ENCODE results near the gene LTV1. TPM values are rescaled to one million over a fixed set of nuclear protein-coding genes. Genes with fewer than 3 reads are reported as not detected.

The LTV1 gene
- total RNA-seq, 2 experiments from 2014 or later, result 27.0 to 28.5 TPM

DNA sequence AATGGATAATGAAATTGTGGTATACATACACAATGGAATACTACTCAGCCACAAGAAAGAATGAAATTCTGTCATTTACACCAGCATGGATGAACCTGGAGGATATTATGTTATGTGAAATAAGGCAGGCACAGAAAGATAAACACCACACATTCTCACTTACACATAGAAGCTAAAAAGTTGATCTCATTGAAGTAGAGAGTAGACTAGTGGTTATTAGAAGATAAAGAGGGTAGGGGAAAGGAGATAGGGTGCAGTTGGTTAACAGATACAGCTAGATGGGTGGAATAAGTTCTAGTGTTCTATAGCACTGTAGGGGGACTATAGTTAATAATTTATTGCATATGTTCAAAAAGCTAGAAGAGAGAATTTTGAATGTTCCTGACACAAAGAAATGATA lies 25.5 kb upstream of the LTV1 start:
- TF ChIP-seq, protein P1, sequence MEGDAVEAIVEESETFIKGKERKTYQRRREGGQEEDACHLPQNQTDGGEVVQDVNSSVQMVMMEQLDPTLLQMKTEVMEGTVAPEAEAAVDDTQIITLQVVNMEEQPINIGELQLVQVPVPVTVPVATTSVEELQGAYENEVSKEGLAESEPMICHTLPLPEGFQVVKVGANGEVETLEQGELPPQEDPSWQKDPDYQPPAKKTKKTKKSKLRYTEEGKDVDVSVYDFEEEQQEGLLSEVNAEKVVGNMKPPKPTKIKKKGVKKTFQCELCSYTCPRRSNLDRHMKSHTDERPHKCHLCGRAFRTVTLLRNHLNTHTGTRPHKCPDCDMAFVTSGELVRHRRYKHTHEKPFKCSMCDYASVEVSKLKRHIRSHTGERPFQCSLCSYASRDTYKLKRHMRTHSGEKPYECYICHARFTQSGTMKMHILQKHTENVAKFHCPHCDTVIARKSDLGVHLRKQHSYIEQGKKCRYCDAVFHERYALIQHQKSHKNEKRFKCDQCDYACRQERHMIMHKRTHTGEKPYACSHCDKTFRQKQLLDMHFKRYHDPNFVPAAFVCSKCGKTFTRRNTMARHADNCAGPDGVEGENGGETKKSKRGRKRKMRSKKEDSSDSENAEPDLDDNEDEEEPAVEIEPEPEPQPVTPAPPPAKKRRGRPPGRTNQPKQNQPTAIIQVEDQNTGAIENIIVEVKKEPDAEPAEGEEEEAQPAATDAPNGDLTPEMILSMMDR (IDR thresholded peaks at IDR 0.05), result no peak

DNA sequence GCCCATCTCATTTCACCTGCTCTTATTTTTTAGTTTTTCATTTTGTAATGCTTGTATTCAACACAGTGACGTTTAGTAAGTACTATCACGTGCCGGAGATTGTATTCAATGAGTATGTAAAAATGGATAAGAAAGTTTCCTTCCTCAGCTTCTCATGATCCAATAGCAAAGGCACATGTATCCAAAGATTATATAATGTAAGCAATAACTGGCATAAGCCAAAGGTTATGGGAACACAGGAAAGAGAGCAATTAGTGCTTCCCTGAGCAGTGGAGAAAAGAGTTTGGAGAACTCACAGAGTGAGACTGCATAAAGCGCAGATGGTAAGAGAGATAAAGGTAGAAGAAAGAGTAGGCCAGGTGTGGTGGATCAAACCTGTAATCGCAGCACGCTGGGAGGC lies 21.8 kb upstream of the LTV1 start:
- Mint-ChIP-seq H3K4me1 (ENCODE audit: low read depth) (no peaks in the 10 kb centered on the region), H3K36me3 (ENCODE audit: low read depth) (peaks cover 15% of the 10 kb centered on the region), H3K9me3 (no peaks in the 10 kb centered on the region), H3K4me3 (no peak overlapping the region), H3K27ac (no peak overlapping the region), H3K27me3 (no peaks in the 10 kb centered on the region)
- Histone ChIP-seq H3K4me3 (ENCODE audit: low read length) (no peak overlapping the region), H3K27ac (ENCODE audit: low read depth in 1 of 2, low read length in 2 of 2) (no peak overlapping the region), H3K36me3 (ENCODE audit: insufficient read depth, low read length) (peaks cover 10% of the 10 kb centered on the region), H3K9me3 (ENCODE audit: control insufficient read depth in 1 of 2, insufficient read depth in 1 of 2, low read length in 2 of 2) (no peaks in the 10 kb centered on the region), H3K27me3 (ENCODE audit: control insufficient read depth in 1 of 2, insufficient read depth in 2 of 2, low read length in 2 of 2) (no peaks in the 10 kb centered on the region), H3K4me1 (ENCODE audit: insufficient read depth, low read length) (no peaks in the 10 kb centered on the region)
- ChIA-PET CTCF (no interaction called here), POLR2A (no interaction called here)
- TF ChIP-seq, protein P1 (IDR thresholded peaks at IDR 0.05), result no peak
- DNase-seq, result no peak
- intact Hi-C loops (cut with DNase I, micrococcal nuclease), result no loop called here
- no peak for ATAC-seq (ENCODE audit: poor library complexity)

More for the DNA sequence above, 25.5 kb upstream of the LTV1 start:
- Mint-ChIP-seq H3K4me3 (no peak overlapping the region), H3K27me3 (no peaks in the 10 kb centered on the region), H3K27ac (no peak overlapping the region), H3K9me3 (no peaks in the 10 kb centered on the region), H3K4me1 (ENCODE audit: low read depth) (no peaks in the 10 kb centered on the region), H3K36me3 (ENCODE audit: low read depth) (peaks cover 4% of the 10 kb centered on the region)
- no peak for ATAC-seq (ENCODE audit: poor library complexity)
- ChIA-PET POLR2A (no interaction called here), CTCF (no interaction called here)
- Histone ChIP-seq H3K9me3 (ENCODE audit: control insufficient read depth in 1 of 2, insufficient read depth in 1 of 2, low read length in 2 of 2) (no peaks in the 10 kb centered on the region), H3K36me3 (ENCODE audit: insufficient read depth, low read length) (peaks cover 10% of the 10 kb centered on the region), H3K27me3 (ENCODE audit: control insufficient read depth in 1 of 2, insufficient read depth in 2 of 2, low read length in 2 of 2) (no peaks in the 10 kb centered on the region), H3K27ac (ENCODE audit: low read depth in 1 of 2, low read length in 2 of 2) (no peak overlapping the region), H3K4me3 (ENCODE audit: low read length) (no peak overlapping the region), H3K4me1 (ENCODE audit: insufficient read depth, low read length) (no peaks in the 10 kb centered on the region)
- intact Hi-C loops (cut with DNase I, micrococcal nuclease), result no loop called here
- no peak for DNase-seq

DNA sequence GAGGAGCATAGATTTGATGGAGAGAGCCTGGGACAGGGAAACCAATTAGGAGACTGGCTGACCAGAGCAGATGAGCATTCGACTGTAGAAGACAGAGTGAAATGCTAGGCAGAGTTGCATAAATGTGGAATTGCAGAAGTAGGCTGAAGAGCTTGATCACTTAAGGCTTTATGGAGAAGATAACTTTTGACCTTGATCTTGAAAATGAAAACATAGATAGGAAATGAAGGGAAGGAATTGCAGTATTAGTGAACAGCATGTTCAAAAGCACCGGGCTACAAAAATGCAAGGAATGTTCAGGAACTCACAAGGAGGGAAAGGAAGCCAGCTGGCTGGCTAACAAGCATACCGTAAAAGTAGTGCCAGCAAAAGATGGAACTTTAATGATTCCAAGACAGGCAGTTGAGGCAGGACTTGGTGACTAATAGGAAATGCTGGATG lies 20.5 kb upstream of the LTV1 start:
- Mint-ChIP-seq H3K9me3 (no peaks in the 10 kb centered on the region), H3K27me3 (no peaks in the 10 kb centered on the region), H3K4me3 (no peak overlapping the region), H3K27ac (no peak overlapping the region), H3K4me1 (ENCODE audit: low read depth) (no peaks in the 10 kb centered on the region), H3K36me3 (ENCODE audit: low read depth) (peaks cover 12% of the 10 kb centered on the region)
- ATAC-seq (ENCODE audit: poor library complexity) (no peak), DNase-seq (no peak)
- Histone ChIP-seq H3K27me3 (ENCODE audit: control insufficient read depth in 1 of 2, insufficient read depth in 2 of 2, low read length in 2 of 2) (no peaks in the 10 kb centered on the region), H3K36me3 (ENCODE audit: insufficient read depth, low read length) (peaks cover 6% of the 10 kb centered on the region), H3K27ac (ENCODE audit: low read depth in 1 of 2, low read length in 2 of 2) (no peak overlapping the region), H3K4me1 (ENCODE audit: insufficient read depth, low read length) (no peaks in the 10 kb centered on the region), H3K4me3 (ENCODE audit: low read length) (no peak overlapping the region), H3K9me3 (ENCODE audit: control insufficient read depth in 1 of 2, insufficient read depth in 1 of 2, low read length in 2 of 2) (no peaks in the 10 kb centered on the region)
- TF ChIP-seq, protein P1 (IDR thresholded peaks at IDR 0.05), result no peak
- ChIA-PET CTCF (no interaction called here), POLR2A (no interaction called here)
- intact Hi-C loops (cut with DNase I, micrococcal nuclease), result no loop called here

All from CD4-positive, alpha-beta T cell (primary cell).